Ammon's horn (tissue), 1 donor: Measurements from ENCODE around the gene DST.

Experiments used
- DNase-seq: peaks from one replicate; pipeline ENCODE4 v3.0.0-alpha.2; 2016; ENCODE audit warnings: low spot score

Gene DST

DNA sequence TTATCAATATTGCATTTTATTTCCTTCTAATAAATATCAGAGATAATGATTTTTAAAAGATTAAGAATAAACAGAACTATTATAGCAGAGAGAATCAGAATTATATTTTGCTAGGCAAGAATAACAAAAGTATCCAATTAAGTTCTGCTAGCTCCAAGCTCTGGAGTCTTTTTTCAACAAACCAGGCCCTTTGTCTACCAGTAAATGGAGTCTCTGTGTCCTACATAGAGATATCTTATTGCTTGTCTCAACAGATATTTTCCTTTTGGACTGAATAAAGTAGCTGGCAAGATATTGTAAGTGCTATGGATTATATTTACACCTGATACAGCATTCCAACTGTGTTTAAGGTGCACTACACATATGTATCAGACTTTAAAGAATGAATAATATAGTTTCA lies 107.1 kb downstream of the DST start:
- DNase-seq: no peak

- DNase-seq: no peak
Measured at GRCh38 chr6:56534680-56535419, 107.8 kb downstream of the DST start.

DNA sequence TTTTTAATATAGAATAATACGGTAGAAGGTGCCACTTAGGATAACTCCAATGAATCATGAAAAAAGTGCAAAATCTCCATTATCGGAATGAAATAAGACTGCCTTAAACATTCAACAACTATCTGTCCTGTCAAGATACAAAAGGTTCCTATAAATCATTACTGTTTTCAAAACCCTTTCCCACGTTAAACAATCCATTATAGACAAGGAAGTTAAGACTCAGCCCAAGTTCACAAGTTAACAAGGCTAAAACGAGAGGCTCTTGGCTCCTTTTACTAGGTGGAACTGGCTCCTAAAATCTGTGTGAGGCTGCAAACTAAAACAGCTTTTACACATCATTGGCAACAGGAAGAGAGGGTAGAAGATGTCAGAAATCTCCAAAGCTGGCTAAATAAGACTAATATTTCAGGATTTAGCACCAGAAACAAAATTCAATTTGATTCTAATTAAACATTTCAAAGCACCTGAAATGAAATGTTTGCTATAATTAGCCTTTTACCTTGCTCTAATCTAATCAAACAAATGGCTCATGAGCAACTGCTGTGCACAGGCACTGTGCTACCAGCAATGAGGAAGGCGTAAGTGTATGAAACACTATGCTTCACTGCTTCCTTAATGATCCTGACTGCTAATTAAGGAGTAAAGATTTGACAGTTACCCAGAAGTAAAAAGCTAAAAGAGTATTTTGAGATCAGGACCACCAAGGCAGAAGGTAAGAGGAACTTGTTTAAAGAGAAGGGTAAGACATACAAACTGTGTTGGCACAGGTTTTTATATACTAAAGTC lies 109.7 kb downstream of the DST start:
- DNase-seq: no peak

DNA sequence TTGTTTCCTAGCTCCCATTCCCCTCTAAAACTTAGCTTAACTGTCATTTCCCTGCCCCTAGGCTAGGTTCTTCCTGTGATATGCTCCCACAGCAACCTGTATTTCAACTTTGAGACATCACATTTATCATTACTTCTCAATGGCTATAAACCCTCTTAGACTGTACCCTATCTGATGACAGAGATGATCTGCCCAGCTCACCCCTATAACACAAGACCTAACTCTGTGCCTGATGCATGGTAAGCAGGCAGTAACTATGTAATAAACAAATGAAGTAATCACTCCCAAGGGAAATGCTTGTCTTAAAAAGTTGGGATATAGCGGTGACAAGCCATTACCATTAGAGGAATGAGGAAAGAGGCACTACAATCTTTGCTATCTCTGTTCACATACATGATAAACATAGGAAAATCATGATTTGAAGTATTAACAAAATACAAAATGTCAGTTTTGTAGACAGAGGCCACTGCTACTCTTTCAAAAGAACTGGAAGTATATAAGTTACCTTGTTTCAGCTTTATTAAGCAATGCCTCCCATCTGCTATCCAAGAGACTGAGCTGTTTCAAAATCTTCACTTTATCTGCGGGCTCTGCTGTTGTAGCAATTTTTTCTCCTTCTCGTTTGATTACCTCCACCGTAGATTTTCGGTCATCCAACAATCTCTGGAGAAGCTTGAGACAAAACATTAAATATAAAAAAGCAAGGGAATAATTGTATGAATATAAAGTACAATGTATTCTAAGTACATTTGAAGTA lies 110.7 kb downstream of the DST start:
- no peak for DNase-seq

GRCh38 chr6:56529594-56530191 lies 113.0 kb downstream of the DST start:
- no peak for DNase-seq

DNA sequence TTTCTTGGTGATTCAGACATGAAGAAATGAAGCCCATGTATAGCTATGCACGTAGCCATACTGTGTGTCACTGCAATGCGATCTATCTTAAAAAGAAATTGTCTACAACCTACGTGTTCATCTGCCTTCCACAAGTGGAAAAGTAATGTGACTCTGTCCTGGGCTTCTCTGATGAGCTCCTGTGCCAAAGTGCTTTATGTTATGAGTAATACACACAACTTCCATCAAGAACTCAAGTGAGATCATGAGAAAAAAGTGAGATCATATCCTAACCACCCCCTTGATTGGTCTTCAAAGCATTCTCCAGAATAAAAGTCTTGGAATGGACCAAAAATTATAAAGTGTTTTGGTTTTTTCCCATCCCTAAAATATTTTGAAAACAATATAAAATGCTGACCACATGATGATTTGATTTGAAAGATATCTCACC lies 114.3 kb downstream of the DST start:
- no peak for DNase-seq

- DNase-seq: no peak
Measured at GRCh38 chr6:56527934-56528333, 114.8 kb downstream of the DST start.

DNA sequence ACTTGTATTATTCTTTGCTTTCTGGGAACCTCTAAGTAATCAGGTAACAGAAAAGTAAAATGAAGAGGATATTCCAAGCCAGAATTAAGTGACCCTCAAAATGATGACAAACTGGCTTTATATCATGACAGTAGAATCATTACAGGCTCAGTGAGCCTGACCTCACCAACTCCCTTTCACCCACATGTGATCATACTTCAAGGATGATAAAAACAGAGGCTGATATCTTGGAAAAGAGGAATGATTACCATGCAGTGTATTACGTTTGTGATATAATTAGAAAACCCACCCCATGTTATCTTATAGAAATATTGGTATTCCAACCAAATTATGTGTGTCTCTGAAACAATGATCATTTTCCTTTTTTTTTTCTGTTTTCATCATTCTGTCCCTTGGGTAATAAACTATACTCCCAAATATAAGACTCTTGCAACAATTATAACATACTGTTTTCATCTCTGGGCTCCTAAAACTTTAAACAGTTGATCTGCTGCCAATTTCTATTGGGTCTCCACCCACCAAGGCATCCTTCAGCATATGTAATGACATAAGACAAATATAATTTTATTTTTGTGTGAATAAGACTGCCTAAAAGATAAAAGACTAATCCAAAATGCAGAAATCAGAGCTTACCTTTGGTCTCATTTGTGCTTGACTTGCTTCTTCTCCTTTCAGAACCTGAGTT lies 115.7 kb downstream of the DST start:
- no peak for DNase-seq

DNA sequence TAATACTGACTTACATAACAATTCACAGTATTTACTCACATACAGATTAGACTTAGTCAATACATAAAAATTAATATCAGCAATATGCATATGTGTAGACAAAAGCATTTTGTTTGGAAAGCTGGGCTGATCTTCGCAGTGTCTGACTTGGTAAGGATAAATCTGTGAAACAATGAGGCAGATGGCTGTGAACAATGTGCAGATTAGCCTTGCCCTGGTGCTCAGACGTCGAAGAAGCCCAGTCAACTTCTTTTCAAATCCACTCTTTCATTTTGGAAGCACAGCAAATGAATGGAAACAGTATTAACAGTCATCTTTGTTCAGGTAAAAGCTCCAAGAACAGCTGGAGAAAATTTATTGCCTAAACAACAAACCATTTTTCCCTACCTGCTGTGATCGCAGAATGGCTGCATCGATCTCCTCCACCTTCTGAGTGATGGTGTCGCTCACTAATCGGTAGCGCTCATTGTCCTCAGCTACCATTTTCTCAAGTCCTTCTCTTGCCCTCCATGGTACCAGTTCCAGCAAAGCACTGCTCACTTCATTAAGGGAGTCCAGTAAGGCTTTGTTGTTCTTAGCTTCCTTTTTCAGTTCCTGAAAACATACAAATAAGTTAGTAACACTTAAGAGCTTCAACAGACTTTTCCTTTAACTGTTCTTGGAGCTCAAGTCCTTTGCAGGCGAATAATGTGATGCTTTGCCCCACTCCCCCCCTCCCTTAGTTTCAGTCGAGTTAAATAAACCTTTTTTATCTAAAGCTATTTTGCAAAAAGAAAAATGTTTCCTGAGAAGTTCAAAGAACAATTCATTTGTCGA lies 116.5 kb downstream of the DST start:
- no peak for DNase-seq

- peak; percentile 64 for DNase-seq
Measured at GRCh38 chr6:56524891-56525703, 117.6 kb downstream of the DST start.

DNA sequence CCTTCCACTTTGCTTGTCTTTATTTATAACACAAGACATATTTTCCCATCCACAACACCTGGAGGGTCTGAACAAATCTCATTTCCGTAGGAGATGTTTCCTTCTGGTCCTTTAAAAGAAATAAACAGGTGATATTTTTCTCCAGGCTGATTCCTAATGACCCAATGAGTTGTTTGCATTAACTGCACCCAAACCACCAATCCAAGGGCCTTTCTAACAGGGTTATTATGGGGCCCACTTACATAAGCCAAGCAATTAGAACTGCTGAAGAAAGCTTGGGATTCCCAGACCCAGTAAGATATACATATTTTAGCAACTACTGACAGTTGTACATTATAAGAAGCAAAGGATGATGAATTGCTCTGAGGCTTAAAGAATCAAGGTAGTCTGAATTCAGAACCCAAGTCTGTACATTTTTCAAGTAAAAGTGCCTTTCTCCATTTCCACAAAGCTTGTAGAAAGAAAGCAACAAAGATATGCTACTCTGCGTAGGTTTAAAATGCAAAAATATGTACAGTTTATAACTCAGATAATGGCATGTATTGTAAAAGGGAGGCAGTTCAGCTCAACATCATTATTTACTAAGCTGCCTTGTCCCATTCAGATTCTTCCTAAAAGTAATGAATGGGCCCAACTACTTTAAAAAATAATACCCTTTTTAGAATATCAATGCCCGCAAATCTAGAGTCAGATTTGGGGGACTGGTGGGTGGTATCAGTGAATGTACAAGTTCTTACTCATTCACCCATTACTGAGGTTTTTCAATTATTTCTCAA lies 120.0 kb downstream of the DST start:
- no peak for DNase-seq

DNA sequence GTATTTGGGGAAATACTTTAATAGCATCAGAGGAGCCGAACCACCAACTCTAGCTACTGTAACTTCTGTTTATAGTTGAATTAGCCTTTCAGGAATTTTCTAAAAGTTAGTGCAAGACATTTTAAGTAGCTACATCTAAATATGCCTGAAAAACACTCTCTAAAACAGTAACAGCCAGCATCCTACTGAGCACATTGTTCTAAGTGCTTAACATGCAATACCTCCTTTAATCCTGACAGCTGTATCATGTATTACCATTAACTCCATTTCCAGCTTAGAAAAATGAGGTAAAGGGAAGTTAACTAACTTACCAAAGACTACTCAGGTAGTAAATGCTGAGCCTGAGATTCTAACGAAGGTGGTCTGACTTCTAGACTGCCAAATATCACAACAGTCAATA lies 120.7 kb downstream of the DST start:
- DNase-seq: no peak

- no peak for DNase-seq
Measured at GRCh38 chr6:56521454-56521853, 121.2 kb downstream of the DST start.

DNA sequence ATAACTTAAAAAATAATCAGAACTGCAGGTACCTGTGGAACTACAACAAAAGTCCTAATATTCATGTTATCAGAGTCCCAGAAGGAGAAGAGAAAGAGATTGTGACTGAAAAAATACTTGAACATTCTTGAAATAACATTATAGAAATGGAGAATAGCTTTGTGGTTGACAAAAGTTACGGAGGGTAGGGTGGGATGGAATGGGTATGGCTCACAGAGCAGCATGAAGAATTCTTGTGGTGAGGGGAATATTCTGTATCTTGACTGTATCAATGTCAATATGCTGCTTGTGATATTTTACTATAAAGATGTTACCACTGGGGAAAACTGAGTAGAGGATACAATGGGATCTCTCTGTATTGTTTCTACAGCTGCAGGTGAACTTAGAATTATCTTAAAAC lies 122.5 kb downstream of the DST start:
- no peak for DNase-seq

DNA sequence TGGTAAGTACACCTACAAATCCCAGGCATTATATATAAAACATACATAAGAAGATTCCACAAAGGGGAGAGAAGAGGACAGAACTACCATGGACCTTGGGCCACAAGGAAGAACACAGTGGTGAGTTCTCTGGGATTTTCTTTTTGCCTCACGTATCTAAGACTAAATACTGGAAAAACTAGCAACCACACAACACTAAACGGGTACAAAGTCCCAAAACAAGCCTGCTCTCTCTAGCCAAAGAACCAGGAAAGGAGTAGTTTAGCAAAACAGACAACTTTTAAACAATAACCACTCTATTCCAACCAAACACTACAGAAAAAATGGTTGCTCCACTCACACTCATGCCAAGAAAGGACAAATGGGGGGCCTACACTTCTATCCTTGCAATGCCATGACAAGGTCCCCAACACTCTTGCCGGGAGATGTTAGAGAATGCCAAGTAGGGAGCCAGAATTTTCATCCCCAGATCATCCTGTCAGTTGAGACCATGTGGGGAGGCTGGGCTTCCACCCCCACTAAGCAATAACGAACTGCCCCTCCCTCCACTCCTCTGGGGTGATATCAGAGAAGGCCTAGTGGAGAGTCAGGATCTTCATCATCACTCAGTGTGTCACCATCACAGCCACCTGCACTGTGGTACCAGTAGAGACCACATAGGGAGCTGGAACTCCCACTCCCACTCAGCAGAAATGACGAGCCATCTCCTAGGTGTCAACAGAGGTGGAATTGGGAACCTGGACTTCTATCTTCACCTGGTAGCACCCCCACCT lies 123.5 kb downstream of the DST start:
- no peak for DNase-seq

- DNase-seq: no peak
Measured at GRCh38 chr6:56517155-56517745, 125.4 kb downstream of the DST start.

GRCh38 chr6:56516003-56516402 lies 126.7 kb downstream of the DST start:
- DNase-seq: no peak
